ENCODE measurements around the gene THAP12. TPM values are rescaled to one million over a fixed set of nuclear protein-coding genes. Genes with fewer than 3 reads are reported as not detected.

Gene THAP12
- total and polyA plus RNA-seq, 2 donors (not counting 3 experiments of a cell fraction or from before 2014, with no cell fraction given) = 12.2 to 36.7 TPM

DNA sequence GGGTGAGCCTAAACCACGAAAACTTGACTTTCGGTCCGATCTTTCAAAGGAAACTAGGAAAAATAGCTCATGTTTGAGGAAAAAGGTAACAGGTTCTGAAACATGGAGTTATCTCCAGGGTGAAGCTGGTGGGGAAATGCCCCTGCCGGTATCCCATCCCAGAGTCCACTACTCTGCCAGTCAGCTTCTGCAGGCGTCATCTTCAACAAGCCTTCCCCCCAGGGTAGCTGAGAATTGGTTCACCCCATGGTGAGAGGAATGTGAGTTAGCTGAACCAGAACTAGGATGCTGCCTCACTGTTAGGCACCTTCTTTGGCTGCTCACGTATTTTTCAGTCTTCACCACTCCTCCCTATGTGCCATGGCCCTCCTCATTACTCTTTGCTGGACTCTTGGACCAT, 1.3 kb upstream of the THAP12 start:
- FAIRE-seq (no peak), DNase-seq (ENCODE audit: low read depth, low spot score) (no peak)
- Histone ChIP-seq H3K4me3 (replicated peaks in 1 of 3; ENCODE audit: insufficient read depth in 1 of 3, low read depth in 1 of 3, low read length in 3 of 3) (peak overlapping the region in 1 of 3 experiments; percentile 89), H4K20me1 (replicated peaks; ENCODE audit: control insufficient read depth, extremely low read depth, insufficient read depth, low read length) (no peaks in the 10 kb centered on the region), H3K4me2 (ENCODE audit: insufficient read depth, low read length) (peak overlapping the region; percentile 95), H3K79me2 (ENCODE audit: control insufficient read depth, insufficient read depth, low read length) (peaks cover 33% of the 10 kb centered on the region), H3K9me3 (replicated peaks; ENCODE audit: control insufficient read depth, insufficient read depth, low read length) (no peaks in the 10 kb centered on the region), H3K9ac (replicated peaks; ENCODE audit: extremely low read depth, insufficient read depth, low read length) (no peak overlapping the region), H3K4me1 (ENCODE audit: control insufficient read depth, extremely low read depth, insufficient read depth, low read length) (peaks cover 18% of the 10 kb centered on the region), H3K9me1 (replicated peaks; ENCODE audit: control insufficient read depth, extremely low read depth, insufficient read depth, low read length) (no peaks in the 10 kb centered on the region), H3K27me3 (ENCODE audit: control insufficient read depth in 2 of 2, insufficient read depth in 2 of 2, low read length in 2 of 2) (no peaks in the 10 kb centered on the region), H3K27ac (ENCODE audit: insufficient read depth, low read depth, low read length) (no peak overlapping the region), H2AFZ (ENCODE audit: low read depth, low read length) (no peak overlapping the region), H3K36me3 (ENCODE audit: control insufficient read depth in 2 of 2, extremely low read depth in 1 of 2, insufficient read depth in 2 of 2, low read length in 2 of 2) (no peaks in the 10 kb centered on the region)
- dilution Hi-C loops (cut with MboI; ENCODE audit: extremely low pct_ligation_motif_present, low sequenced_read_pairs) = no loop called here
- BruUV-seq (replicated peaks) = no TSS peak
- CTCF ChIA-PET = interaction anchor here (0.9 to 1.4 kb wide), 5 partner anchors 37 to 298 kb away, joined by 3 to 5 read pairs (median 3); no protein-coding TSS in a partner anchor
- TF ChIP-seq JUN (IDR thresholded peaks at IDR 0.05; ENCODE audit: borderline replicate concordance, insufficient read depth, insufficient read length, low read depth) (no peak), POLR2A (IDR thresholded peaks at IDR 0.05; ENCODE audit: low read depth, low read length) (no peak), FOS (IDR thresholded peaks at IDR 0.05; ENCODE audit: borderline replicate concordance, insufficient read depth, low read length) (no peak), EZH2 (IDR thresholded peaks at IDR 0.05; ENCODE audit: borderline replicate concordance, low read depth, low read length, severe bottlenecking) (no peak), MAX (IDR thresholded peaks at IDR 0.05; ENCODE audit: insufficient read depth, insufficient read length) (no peak), GATA2 (IDR thresholded peaks at IDR 0.05; ENCODE audit: insufficient read depth, insufficient read length, low read depth, low read length) (no peak), MYC (IDR thresholded peaks at IDR 0.05; ENCODE audit: low read depth, low read length) (no peak)
- TF ChIP-seq, protein P1, sequence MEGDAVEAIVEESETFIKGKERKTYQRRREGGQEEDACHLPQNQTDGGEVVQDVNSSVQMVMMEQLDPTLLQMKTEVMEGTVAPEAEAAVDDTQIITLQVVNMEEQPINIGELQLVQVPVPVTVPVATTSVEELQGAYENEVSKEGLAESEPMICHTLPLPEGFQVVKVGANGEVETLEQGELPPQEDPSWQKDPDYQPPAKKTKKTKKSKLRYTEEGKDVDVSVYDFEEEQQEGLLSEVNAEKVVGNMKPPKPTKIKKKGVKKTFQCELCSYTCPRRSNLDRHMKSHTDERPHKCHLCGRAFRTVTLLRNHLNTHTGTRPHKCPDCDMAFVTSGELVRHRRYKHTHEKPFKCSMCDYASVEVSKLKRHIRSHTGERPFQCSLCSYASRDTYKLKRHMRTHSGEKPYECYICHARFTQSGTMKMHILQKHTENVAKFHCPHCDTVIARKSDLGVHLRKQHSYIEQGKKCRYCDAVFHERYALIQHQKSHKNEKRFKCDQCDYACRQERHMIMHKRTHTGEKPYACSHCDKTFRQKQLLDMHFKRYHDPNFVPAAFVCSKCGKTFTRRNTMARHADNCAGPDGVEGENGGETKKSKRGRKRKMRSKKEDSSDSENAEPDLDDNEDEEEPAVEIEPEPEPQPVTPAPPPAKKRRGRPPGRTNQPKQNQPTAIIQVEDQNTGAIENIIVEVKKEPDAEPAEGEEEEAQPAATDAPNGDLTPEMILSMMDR (IDR thresholded peaks at IDR 0.05; ENCODE audit: extremely low read depth in 1 of 2, insufficient read depth in 1 of 2, low read depth in 1 of 2, low read length in 2 of 2) = no peak
- POLR2A ChIA-PET = no interaction called here
- intact Hi-C loops (cut with micrococcal nuclease) = loop anchor here (5.0 kb wide), 2 partner anchors 145 to 290 kb away; partner anchors contain the start of gene LRRC32

Data from endothelial cell of umbilical vein (primary cell).